Lower lobe of right lung (tissue), 2 donors: ENCODE data around the gene CTDSPL. TPM values are rescaled to one million over a fixed set of nuclear protein-coding genes. Genes with fewer than 3 reads are reported as not detected.
"Not testable (repeated sequence)": the region's sequence is repeated elsewhere in the genome, so short reads cannot be mapped to it uniquely, and the experiment has no call there.

ENCODE experiments used
- ATAC-seq, 2 donors: fragments of 200-7000 bp; cut with Tn5 transposase; one replicate each; pipeline ENCODE4 v1.9.1; 2020 to 2022; ENCODE audit warnings: mild to moderate bottlenecking in 2 of 2, moderate library complexity in 2 of 2
- DNase-seq: peaks from one replicate; pipeline ENCODE4 v3.0.0-alpha.2; 2020
- H3K27ac ChIP-seq: fragments of 200-600 bp; one replicate; pipeline ENCODE4 v1.8.0; 2022
- H3K27me3 ChIP-seq: fragments of 200-600 bp; one replicate; pipeline ENCODE4 v1.8.0; 2022; ENCODE audit warnings: low read depth
- H3K36me3 ChIP-seq: fragments of 200-600 bp; one replicate; pipeline ENCODE4 v1.8.0; 2022; ENCODE audit warnings: mild to moderate bottlenecking
- H3K4me1 ChIP-seq: fragments of 200-600 bp; one replicate; pipeline ENCODE4 v1.8.0; 2022
- H3K4me3 ChIP-seq: fragments of 200-600 bp; one replicate; pipeline ENCODE4 v1.8.0; 2022; ENCODE audit warnings: mild to moderate bottlenecking
- H3K9me3 ChIP-seq: fragments of 200-600 bp; one replicate; pipeline ENCODE4 v1.8.0; 2022
- intact Hi-C: fragments of 100-400 bp; cut with DNase I; formaldehyde crosslinking; loops from one replicate; pipeline ENCODE4 v1.11.0; 2022
- long read RNA-seq: library from polyadenylated mRNA; unstranded; transcript quantifications from one replicate; pipeline ENCODE4 v2.0.0, GENCODE V29; 2021
- total RNA-seq: library from RNA; stranded (reverse); fragmentation: NEBNext Ultra II Directional; extraction: Animal tissue kit (Norgen Biotek cat#: 25700); gene quantifications from one replicate; pipeline ENCODE4 v1.2.1, GENCODE V29; 2021
- TF ChIP-seq, protein P1 (sequence below): fragments of 200-600 bp; IDR thresholded peaks from one replicate; pipeline ENCODE4 v1.8.0; 2022; ENCODE audit warnings: antibody characterized with exemption, mild to moderate bottlenecking
- donor health status: DM: no; HTN: yes; CAD: no; lungs with severe emphysema.

Gene CTDSPL
- 60.3 TPM for total RNA-seq
- long read RNA-seq, full-length matches to known transcripts, result 70 of 107 reads
- long read RNA-seq, partial matches to known transcripts, result 6 of 107 reads
- long read RNA-seq, other reads (novel, unspliced or antisense), result 31 of 107 reads

GRCh38 chr3:37861620-37862041 lies at the start of gene CTDSPL:
Gene CTDSPL, plus strand, starts transcription at chr3:37861880. Its CDS starts 320 bp downstream, at chr3:37862200.
- H3K4me3 ChIP-seq, result peak within 1 kb of the TSS; percentile 78
- ATAC-seq (peak; percentile 46 to 48), DNase-seq (peak; percentile 64)
- H3K27ac ChIP-seq, result peak within 1 kb of the TSS; percentile 79
- TF ChIP-seq, protein P1, sequence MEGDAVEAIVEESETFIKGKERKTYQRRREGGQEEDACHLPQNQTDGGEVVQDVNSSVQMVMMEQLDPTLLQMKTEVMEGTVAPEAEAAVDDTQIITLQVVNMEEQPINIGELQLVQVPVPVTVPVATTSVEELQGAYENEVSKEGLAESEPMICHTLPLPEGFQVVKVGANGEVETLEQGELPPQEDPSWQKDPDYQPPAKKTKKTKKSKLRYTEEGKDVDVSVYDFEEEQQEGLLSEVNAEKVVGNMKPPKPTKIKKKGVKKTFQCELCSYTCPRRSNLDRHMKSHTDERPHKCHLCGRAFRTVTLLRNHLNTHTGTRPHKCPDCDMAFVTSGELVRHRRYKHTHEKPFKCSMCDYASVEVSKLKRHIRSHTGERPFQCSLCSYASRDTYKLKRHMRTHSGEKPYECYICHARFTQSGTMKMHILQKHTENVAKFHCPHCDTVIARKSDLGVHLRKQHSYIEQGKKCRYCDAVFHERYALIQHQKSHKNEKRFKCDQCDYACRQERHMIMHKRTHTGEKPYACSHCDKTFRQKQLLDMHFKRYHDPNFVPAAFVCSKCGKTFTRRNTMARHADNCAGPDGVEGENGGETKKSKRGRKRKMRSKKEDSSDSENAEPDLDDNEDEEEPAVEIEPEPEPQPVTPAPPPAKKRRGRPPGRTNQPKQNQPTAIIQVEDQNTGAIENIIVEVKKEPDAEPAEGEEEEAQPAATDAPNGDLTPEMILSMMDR, result no peak
- no peaks in the 10 kb centered on the region for H3K36me3 ChIP-seq
- intact Hi-C loops, result no loop called here
- peaks cover 20% of the 10 kb centered on the region for H3K4me1 ChIP-seq
- H3K9me3 ChIP-seq, result no peaks in the 10 kb centered on the region
- H3K27me3 ChIP-seq, result no peaks in the 10 kb centered on the region

DNA sequence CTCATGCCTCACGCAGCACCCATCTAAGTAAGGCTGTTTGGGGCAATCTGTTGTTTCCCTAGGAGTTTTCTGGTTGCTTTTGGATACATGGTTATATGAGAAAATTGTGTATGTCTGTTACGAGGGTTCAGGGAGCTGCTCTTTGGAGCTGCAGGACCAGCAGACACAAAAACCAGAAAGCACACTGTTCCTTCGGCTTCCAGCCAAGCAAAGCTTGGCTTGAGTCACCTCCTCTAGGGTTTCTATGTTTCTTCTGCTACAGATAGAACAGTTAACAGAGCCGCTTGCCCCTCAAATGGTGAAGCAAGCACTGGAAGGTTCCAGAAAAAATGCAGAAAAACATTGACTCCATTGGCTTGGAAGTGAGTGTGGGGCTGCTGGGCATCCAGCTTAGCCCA lies 49.2 kb upstream of the CTDSPL start:
- TF ChIP-seq, protein P1, result no peak
- H3K27me3 ChIP-seq, result no peaks in the 10 kb centered on the region
- DNase-seq (no peak), ATAC-seq (no peak)
- no peaks in the 10 kb centered on the region for H3K9me3 ChIP-seq
- H3K36me3 ChIP-seq, result peaks cover 25% of the 10 kb centered on the region
- intact Hi-C loops, result no loop called here
- peaks cover 26% of the 10 kb centered on the region for H3K4me1 ChIP-seq
- H3K4me3 ChIP-seq, result no peak overlapping the region
- no peak overlapping the region for H3K27ac ChIP-seq

DNA sequence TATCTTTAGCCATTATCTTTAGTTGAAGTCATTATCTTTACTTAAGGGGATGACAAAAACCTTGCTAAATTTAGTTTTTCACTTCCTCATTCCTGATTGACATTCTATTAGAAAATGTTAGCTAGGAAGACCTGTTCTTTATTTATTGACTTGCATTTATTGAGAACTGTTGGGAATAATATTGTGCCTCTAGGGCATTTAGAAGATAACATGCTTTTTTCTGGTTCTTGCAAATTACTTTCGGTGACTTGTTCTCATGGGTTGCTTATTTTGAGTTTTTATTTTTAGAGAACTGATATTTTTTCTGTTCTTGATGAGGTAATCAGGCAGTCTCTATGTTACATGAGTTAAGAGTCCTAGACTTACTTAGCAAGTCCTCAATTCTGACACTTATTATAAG lies 48.3 kb upstream of the CTDSPL start:
- Histone ChIP-seq H3K9me3 (no peaks in the 10 kb centered on the region), H3K36me3 (peaks cover 21% of the 10 kb centered on the region), H3K4me3 (no peak overlapping the region), H3K27ac (no peak overlapping the region), H3K27me3 (no peaks in the 10 kb centered on the region), H3K4me1 (peaks cover 26% of the 10 kb centered on the region)
- intact Hi-C loops, result no loop called here
- TF ChIP-seq, protein P1, result no peak
- DNase-seq (no peak), ATAC-seq (no peak)

DNA sequence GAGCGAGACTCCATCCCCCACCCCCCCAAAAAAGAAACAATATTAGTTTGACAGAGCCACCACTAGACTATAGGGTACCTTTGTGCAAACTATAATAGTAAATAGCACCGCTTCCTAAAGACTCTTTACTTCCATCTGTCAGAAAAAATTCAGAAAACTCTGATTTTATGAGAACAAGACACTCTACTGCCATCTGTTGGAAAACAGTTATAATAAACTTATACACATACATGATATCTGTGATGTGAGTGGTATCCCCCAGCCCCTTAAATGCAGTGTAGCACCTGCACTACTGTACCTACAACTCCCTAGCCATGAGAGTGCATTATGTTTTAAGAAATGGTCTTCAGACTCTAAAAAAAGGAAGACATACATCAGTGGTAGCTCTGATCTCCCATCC lies 47.1 kb upstream of the CTDSPL start:
- Histone ChIP-seq H3K36me3 (peaks cover 28% of the 10 kb centered on the region), H3K27ac (no peak overlapping the region), H3K4me1 (peaks cover 26% of the 10 kb centered on the region), H3K27me3 (no peaks in the 10 kb centered on the region), H3K4me3 (no peak overlapping the region), H3K9me3 (no peaks in the 10 kb centered on the region)
- TF ChIP-seq, protein P1, result no peak
- DNase-seq, result no peak
- intact Hi-C loops, result no loop called here
- ATAC-seq, result no peak

DNA sequence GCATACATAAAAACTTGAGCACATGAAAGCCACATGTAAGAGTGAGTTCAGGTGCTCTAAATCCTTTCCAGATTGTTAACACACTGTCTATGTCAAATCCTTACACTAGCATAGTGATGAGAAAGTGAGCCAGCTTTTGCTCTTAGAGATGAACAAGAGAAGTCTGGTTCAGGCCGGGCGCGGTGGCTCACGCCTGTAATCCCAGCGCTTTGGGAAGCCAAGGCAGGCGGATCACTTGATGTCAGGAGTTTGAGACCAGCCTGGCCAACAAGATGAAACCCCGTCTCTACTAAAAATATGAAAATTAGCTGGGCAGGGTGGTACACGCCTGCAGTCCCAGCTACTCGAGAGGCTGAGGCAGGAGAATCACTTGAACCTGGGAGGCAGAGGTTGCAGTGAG lies 46.5 kb upstream of the CTDSPL start:
- H3K27ac ChIP-seq, ATAC-seq, H3K4me3 ChIP-seq, DNase-seq, H3K27me3 ChIP-seq, intact Hi-C loops, H3K9me3 ChIP-seq: not testable (repeated sequence)
- Histone ChIP-seq H3K4me1 (peaks cover 26% of the 10 kb centered on the region), H3K36me3 (peaks cover 34% of the 10 kb centered on the region)

- Histone ChIP-seq H3K36me3 (peaks cover 32% of the 10 kb centered on the region), H3K27me3 (no peaks in the 10 kb centered on the region), H3K4me1 (peaks cover 19% of the 10 kb centered on the region), H3K27ac (no peak overlapping the region), H3K9me3 (no peaks in the 10 kb centered on the region), H3K4me3 (no peak overlapping the region)
- DNase-seq (no peak), ATAC-seq (no peak)
- TF ChIP-seq, protein P1, result no peak
- intact Hi-C loops, result no loop called here
These were observed 45.4 kb upstream of the CTDSPL start for GRCh38 chr3:37816271-37816670.
